ENCODE measurements around the gene OLFM2. TPM values are rescaled to one million over a fixed set of nuclear protein-coding genes. Genes with fewer than 3 reads are reported as not detected.

Gene OLFM2
- total and polyA plus RNA-seq, 3 donors from 2014 or later: 15.9 to 27.0 (median 22.5) TPM

- Histone ChIP-seq H3K4me3 (no peak overlapping the region), H3K9me3 (no peaks in the 10 kb centered on the region), H3K4me1 (no peaks in the 10 kb centered on the region), H3K27me3 (no peaks in the 10 kb centered on the region), H3K36me3 (ENCODE audit: low read depth, missing control alignments) (no peaks in the 10 kb centered on the region), H3K27ac (no peak overlapping the region)
- no peak for DNase-seq
- 61 to 65% methylated on average over 7 of the region's 7 CpGs for WGBS, 2 donors
- no peak for TF ChIP-seq CTCF (IDR thresholded peaks at IDR 0.05)
- no peak for TF ChIP-seq POLR2A (IDR thresholded peaks at IDR 0.05)
- intact Hi-C loops (cut with DNase I; ENCODE audit: low total_unique reads): no loop called here
Measured at GRCh38 chr19:9868983-9869617, 67.2 kb downstream of the OLFM2 start.

GRCh38 chr19:9865732-9866501 is 70.4 kb downstream of the OLFM2 start:
- Histone ChIP-seq H3K27ac (no peak overlapping the region), H3K9me3 (no peaks in the 10 kb centered on the region), H3K4me3 (no peak overlapping the region), H3K36me3 (ENCODE audit: low read depth, missing control alignments) (no peaks in the 10 kb centered on the region), H3K4me1 (no peaks in the 10 kb centered on the region), H3K27me3 (no peaks in the 10 kb centered on the region)
- TF ChIP-seq CTCF (IDR thresholded peaks at IDR 0.05) (no peak), POLR2A (IDR thresholded peaks at IDR 0.05) (no peak)
- intact Hi-C loops (cut with DNase I; ENCODE audit: low total_unique reads): no loop called here
- DNase-seq: peak; percentile 32
- WGBS, 2 donors: 58 to 62% methylated on average over 16 of the region's 16 CpGs

GRCh38 chr19:9863759-9864158 is 72.6 kb downstream of the OLFM2 start:
- no peak overlapping the region for H3K27ac ChIP-seq
- DNase-seq: no peak
- no peaks in the 10 kb centered on the region for H3K9me3 ChIP-seq
- H3K4me3 ChIP-seq: no peak overlapping the region
- no peak for TF ChIP-seq CTCF (IDR thresholded peaks at IDR 0.05)
- no peak for TF ChIP-seq POLR2A (IDR thresholded peaks at IDR 0.05)
- H3K36me3 ChIP-seq (ENCODE audit: low read depth, missing control alignments): no peaks in the 10 kb centered on the region
- H3K27me3 ChIP-seq: no peaks in the 10 kb centered on the region
- H3K4me1 ChIP-seq: no peaks in the 10 kb centered on the region
- intact Hi-C loops (cut with DNase I; ENCODE audit: low total_unique reads): no loop called here
- WGBS, 2 donors: 87 to 93% methylated on average over 5 of the region's 5 CpGs

GRCh38 chr19:9862938-9863337 is 73.4 kb downstream of the OLFM2 start:
- H3K4me3 ChIP-seq: no peak overlapping the region
- H3K4me1 ChIP-seq: no peaks in the 10 kb centered on the region
- H3K36me3 ChIP-seq (ENCODE audit: low read depth, missing control alignments): no peaks in the 10 kb centered on the region
- no peaks in the 10 kb centered on the region for H3K27me3 ChIP-seq
- DNase-seq: no peak
- intact Hi-C loops (cut with DNase I; ENCODE audit: low total_unique reads): no loop called here
- WGBS, 2 donors: 82 to 91% methylated on average over 4 of the region's 4 CpGs
- H3K9me3 ChIP-seq: no peaks in the 10 kb centered on the region
- no peak overlapping the region for H3K27ac ChIP-seq
- TF ChIP-seq POLR2A (IDR thresholded peaks at IDR 0.05): no peak

GRCh38 chr19:9861503-9861902 is 74.8 kb downstream of the OLFM2 start:
- no peak for DNase-seq
- 100% methylated on average over 1 of the region's 1 CpG for WGBS, 2 donors
- TF ChIP-seq POLR2A (IDR thresholded peaks at IDR 0.05) (no peak), CTCF (IDR thresholded peaks at IDR 0.05) (no peak)
- Histone ChIP-seq H3K4me1 (no peaks in the 10 kb centered on the region), H3K4me3 (no peak overlapping the region), H3K27me3 (no peaks in the 10 kb centered on the region), H3K36me3 (ENCODE audit: low read depth, missing control alignments) (no peaks in the 10 kb centered on the region), H3K27ac (no peak overlapping the region), H3K9me3 (no peaks in the 10 kb centered on the region)
- intact Hi-C loops (cut with DNase I; ENCODE audit: low total_unique reads): no loop called here
